ENCODE results near the gene FARS2.

FARS2 gene

GRCh38 chr6:5659467-5659866 lies 398.2 kb downstream of the FARS2 start:
- H3K4me3 ChIP-seq (ENCODE audit: low read depth, low read length) = no peak overlapping the region
- no peak for TF ChIP-seq CTCF (IDR thresholded peaks at IDR 0.05; ENCODE audit: borderline replicate concordance, insufficient read depth, low read depth, low read length)

- no peak for TF ChIP-seq CTCF (IDR thresholded peaks at IDR 0.05; ENCODE audit: borderline replicate concordance, insufficient read depth, low read depth, low read length)
- H3K4me3 ChIP-seq (ENCODE audit: low read depth, low read length) = no peak overlapping the region
These were observed 399.5 kb downstream of the FARS2 start for GRCh38 chr6:5660772-5661171.

GRCh38 chr6:5662797-5663196 lies 401.5 kb downstream of the FARS2 start:
- no peak overlapping the region for H3K4me3 ChIP-seq (ENCODE audit: low read depth, low read length)
- TF ChIP-seq CTCF (IDR thresholded peaks at IDR 0.05; ENCODE audit: borderline replicate concordance, insufficient read depth, low read depth, low read length) = no peak

- no peak overlapping the region for H3K4me3 ChIP-seq (ENCODE audit: low read depth, low read length)
- TF ChIP-seq CTCF (IDR thresholded peaks at IDR 0.05; ENCODE audit: borderline replicate concordance, insufficient read depth, low read depth, low read length) = no peak
These were observed 401.9 kb downstream of the FARS2 start for GRCh38 chr6:5663259-5663658.

GRCh38 chr6:5663739-5664138 lies 402.4 kb downstream of the FARS2 start:
- H3K4me3 ChIP-seq (ENCODE audit: low read depth, low read length) = no peak overlapping the region
- no peak for TF ChIP-seq CTCF (IDR thresholded peaks at IDR 0.05; ENCODE audit: borderline replicate concordance, insufficient read depth, low read depth, low read length)

- no peak overlapping the region for H3K4me3 ChIP-seq (ENCODE audit: low read depth, low read length)
- no peak for TF ChIP-seq CTCF (IDR thresholded peaks at IDR 0.05; ENCODE audit: borderline replicate concordance, insufficient read depth, low read depth, low read length)
These were observed 402.8 kb downstream of the FARS2 start for GRCh38 chr6:5664149-5664548.

GRCh38 chr6:5665173-5665572 lies 403.9 kb downstream of the FARS2 start:
- TF ChIP-seq CTCF (IDR thresholded peaks at IDR 0.05; ENCODE audit: borderline replicate concordance, insufficient read depth, low read depth, low read length) = no peak
- no peak overlapping the region for H3K4me3 ChIP-seq (ENCODE audit: low read depth, low read length)
